ENCODE data around the gene ITIH1.

ITIH1 gene

GRCh38 chr3:52817860-52818259, 40.5 kb downstream of the ITIH1 start:
- H3K4me3 Mint-ChIP-seq, result no peak overlapping the region
- no peaks in the 10 kb centered on the region for H3K36me3 Mint-ChIP-seq (ENCODE audit: low read depth)

DNA sequence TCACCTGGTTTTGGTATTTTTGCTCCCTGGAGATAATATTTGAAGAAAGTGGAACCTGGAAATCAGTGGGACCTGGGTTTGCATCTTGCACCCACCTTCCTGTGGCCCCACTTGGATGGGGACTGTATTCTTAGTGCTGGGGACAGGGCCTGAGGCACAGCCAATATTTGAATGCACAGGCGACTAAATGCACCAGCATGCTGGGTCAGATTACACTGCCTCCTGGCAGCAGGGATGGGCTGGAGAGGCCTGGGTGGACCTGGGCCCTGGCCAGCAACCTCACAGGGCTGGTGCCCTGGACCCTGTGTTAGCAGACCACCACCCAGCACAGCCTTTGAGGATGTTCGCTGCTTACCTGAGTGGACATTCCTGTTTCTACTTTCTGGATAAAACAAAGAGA, 42.5 kb downstream of the ITIH1 start:
- Mint-ChIP-seq H3K36me3 (ENCODE audit: low read depth) (no peaks in the 10 kb centered on the region), H3K4me3 (no peak overlapping the region), H3K27ac (no peak overlapping the region), H3K9me3 (no peaks in the 10 kb centered on the region), H3K4me1 (no peaks in the 10 kb centered on the region), H3K27me3 (ENCODE audit: low read depth) (no peaks in the 10 kb centered on the region)
- no peak for TF ChIP-seq CTCF (IDR thresholded peaks at IDR 0.05; ENCODE audit: unreplicated experiment in 3 of 3)

More at GRCh38 chr3:52817860-52818259, 40.5 kb downstream of the ITIH1 start:
- Mint-ChIP-seq H3K9me3 (no peaks in the 10 kb centered on the region), H3K27me3 (ENCODE audit: low read depth) (no peaks in the 10 kb centered on the region), H3K4me1 (no peaks in the 10 kb centered on the region), H3K27ac (no peak overlapping the region)
- TF ChIP-seq CTCF (IDR thresholded peaks at IDR 0.05; ENCODE audit: unreplicated experiment in 3 of 3), result no peak

GRCh38 chr3:52820736-52821135, 43.3 kb downstream of the ITIH1 start:
- Mint-ChIP-seq H3K27ac (no peak overlapping the region), H3K4me3 (no peak overlapping the region), H3K9me3 (no peaks in the 10 kb centered on the region), H3K27me3 (ENCODE audit: low read depth) (no peaks in the 10 kb centered on the region), H3K4me1 (no peaks in the 10 kb centered on the region), H3K36me3 (ENCODE audit: low read depth) (no peaks in the 10 kb centered on the region)
- TF ChIP-seq CTCF (IDR thresholded peaks at IDR 0.05; ENCODE audit: unreplicated experiment in 3 of 3), result peak; percentile 35 to 41 (median 40)

- Mint-ChIP-seq H3K36me3 (ENCODE audit: low read depth) (no peaks in the 10 kb centered on the region), H3K4me1 (no peaks in the 10 kb centered on the region), H3K9me3 (no peaks in the 10 kb centered on the region), H3K27ac (no peak overlapping the region), H3K27me3 (ENCODE audit: low read depth) (no peaks in the 10 kb centered on the region), H3K4me3 (no peak overlapping the region)
- no peak for TF ChIP-seq CTCF (IDR thresholded peaks at IDR 0.05; ENCODE audit: unreplicated experiment in 3 of 3)
Observed at GRCh38 chr3:52822363-52822762, 45.0 kb downstream of the ITIH1 start.

DNA sequence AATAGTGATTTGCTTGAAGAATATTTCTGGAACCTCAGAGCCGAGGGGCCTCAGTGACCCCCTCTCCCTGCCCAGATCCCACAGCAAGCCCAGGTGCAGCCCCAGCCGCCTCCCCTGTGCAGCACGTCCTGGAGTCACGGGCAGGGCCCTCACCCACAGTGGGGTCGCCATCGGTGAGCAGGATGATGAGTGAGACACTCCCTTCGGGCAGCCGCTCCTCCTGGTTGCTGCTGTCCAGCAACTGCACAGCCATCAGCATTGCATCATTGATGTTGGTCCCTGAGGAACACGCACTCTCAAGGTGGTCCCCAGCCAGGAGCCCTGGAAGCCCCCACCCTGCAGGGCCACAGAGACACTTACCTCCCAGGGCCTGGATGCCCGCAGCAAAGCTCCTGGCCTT, 46.6 kb downstream of the ITIH1 start:
- H3K27me3 Mint-ChIP-seq (ENCODE audit: low read depth), result no peaks in the 10 kb centered on the region
- H3K27ac Mint-ChIP-seq, result no peak overlapping the region
- H3K4me3 Mint-ChIP-seq, result no peak overlapping the region
- no peaks in the 10 kb centered on the region for H3K36me3 Mint-ChIP-seq (ENCODE audit: low read depth)
- no peaks in the 10 kb centered on the region for H3K4me1 Mint-ChIP-seq
- TF ChIP-seq CTCF (IDR thresholded peaks at IDR 0.05; ENCODE audit: unreplicated experiment in 3 of 3), result no peak
- no peaks in the 10 kb centered on the region for H3K9me3 Mint-ChIP-seq

- Mint-ChIP-seq H3K27ac (peak overlapping the region in 1 of 3 experiments; percentile 28), H3K36me3 (ENCODE audit: low read depth) (no peaks in the 10 kb centered on the region), H3K4me1 (peaks cover 13% of the 10 kb centered on the region), H3K9me3 (no peaks in the 10 kb centered on the region), H3K27me3 (ENCODE audit: low read depth) (no peaks in the 10 kb centered on the region), H3K4me3 (no peak overlapping the region)
- no peak for TF ChIP-seq CTCF (IDR thresholded peaks at IDR 0.05; ENCODE audit: unreplicated experiment in 3 of 3)
Observed at GRCh38 chr3:52827441-52827840, 50.0 kb downstream of the ITIH1 start.

All from nephron (organoid).